Loucy (cell line): ENCODE results near the gene MXRA8.

Experiments used
- EZH2phosphoT487 ChIP-seq: fragments of 200-600 bp; IDR thresholded peaks from 2 replicates; pipeline ENCODE4 v1.6.1; 2018; ENCODE audit warnings: antibody characterized with exemption, mild to moderate bottlenecking, moderate library complexity, borderline replicate concordance
- TF ChIP-seq, protein P1 (sequence below): fragments of 200-600 bp; sonication (generic); conservative IDR thresholded peaks from 2 replicates; pipeline ENCODE4 v1.5.1; 2014; ENCODE audit warnings: mild to moderate bottlenecking, antibody characterized with exemption, low read length

DNA sequence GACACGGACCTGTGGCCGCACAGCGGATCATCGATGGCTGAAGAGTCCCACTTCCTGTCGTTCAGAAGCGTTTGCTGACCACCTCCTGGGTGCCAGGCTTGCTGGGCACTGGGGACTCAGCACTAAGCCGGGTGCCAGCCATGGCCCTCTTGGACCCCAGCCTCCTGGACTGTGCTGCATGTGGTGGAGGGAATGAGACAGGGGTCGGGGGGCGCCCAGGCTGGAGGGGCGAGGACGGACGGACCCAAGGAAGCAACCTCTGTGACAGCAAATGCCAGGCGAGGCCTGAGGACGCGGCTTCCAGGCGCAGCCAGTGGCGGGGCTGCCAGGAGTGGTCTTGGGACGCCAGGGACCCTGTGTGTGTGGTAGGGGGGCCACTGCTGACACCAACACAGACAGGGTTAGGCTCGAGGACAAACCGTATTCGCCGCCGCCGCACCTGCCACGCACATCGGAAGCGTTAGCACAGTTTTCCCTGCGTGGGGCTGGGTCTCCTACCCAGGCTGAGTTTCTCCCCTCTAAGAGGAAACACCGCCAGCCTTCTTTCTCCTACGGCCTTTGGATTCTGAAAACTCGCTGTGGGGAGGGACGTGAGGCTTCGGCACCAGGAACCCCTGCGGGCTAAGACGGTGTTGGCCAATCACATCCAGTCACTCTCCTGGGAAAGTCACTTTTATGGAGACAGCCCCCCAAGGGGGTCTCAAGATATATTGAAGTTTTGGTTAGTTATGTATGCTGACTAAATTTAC is 3.1 kb upstream of the MXRA8 start:
- TF ChIP-seq, protein P1, sequence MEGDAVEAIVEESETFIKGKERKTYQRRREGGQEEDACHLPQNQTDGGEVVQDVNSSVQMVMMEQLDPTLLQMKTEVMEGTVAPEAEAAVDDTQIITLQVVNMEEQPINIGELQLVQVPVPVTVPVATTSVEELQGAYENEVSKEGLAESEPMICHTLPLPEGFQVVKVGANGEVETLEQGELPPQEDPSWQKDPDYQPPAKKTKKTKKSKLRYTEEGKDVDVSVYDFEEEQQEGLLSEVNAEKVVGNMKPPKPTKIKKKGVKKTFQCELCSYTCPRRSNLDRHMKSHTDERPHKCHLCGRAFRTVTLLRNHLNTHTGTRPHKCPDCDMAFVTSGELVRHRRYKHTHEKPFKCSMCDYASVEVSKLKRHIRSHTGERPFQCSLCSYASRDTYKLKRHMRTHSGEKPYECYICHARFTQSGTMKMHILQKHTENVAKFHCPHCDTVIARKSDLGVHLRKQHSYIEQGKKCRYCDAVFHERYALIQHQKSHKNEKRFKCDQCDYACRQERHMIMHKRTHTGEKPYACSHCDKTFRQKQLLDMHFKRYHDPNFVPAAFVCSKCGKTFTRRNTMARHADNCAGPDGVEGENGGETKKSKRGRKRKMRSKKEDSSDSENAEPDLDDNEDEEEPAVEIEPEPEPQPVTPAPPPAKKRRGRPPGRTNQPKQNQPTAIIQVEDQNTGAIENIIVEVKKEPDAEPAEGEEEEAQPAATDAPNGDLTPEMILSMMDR: no peak
- no peak for TF ChIP-seq EZH2phosphoT487
